Hepatic stellate cell (primary cell): ENCODE data around the gene SLC28A3.
"Not testable (repeated sequence)": the region's sequence is repeated elsewhere in the genome, so short reads cannot be mapped to it uniquely, and the experiment has no call there.

Experiments
- DNase-seq: peaks from one replicate; pipeline ENCODE4 v3.0.0; 2011; ENCODE audit warnings: low spot score

SLC28A3 gene, protein sequence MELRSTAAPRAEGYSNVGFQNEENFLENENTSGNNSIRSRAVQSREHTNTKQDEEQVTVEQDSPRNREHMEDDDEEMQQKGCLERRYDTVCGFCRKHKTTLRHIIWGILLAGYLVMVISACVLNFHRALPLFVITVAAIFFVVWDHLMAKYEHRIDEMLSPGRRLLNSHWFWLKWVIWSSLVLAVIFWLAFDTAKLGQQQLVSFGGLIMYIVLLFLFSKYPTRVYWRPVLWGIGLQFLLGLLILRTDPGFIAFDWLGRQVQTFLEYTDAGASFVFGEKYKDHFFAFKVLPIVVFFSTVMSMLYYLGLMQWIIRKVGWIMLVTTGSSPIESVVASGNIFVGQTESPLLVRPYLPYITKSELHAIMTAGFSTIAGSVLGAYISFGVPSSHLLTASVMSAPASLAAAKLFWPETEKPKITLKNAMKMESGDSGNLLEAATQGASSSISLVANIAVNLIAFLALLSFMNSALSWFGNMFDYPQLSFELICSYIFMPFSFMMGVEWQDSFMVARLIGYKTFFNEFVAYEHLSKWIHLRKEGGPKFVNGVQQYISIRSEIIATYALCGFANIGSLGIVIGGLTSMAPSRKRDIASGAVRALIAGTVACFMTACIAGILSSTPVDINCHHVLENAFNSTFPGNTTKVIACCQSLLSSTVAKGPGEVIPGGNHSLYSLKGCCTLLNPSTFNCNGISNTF

DNA sequence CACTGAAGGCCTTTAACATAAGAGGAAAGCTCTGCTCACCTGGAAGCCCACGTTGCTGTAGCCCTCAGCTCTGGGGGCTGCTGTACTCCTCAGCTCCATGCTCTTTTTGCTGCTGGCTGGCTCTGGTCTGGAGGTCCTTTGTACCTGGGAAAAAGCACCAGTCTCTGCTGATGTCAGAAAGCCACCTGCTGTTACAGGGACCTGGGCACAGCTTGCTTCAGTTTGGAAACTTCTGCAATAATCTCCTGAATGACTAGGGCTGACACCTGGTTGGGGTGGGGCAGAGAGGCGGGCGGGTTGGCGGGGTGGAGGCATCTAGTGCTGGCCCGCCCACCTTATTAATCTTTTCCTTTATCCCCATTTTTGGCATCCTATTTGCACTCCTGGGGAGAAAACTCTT, at the start of gene SLC28A3:
Gene SLC28A3, minus strand, starts transcription at position 224 of the 400 bp plus-strand sequence. Its CDS starts 125 bp downstream, at position 99.
- no peak for DNase-seq

DNA sequence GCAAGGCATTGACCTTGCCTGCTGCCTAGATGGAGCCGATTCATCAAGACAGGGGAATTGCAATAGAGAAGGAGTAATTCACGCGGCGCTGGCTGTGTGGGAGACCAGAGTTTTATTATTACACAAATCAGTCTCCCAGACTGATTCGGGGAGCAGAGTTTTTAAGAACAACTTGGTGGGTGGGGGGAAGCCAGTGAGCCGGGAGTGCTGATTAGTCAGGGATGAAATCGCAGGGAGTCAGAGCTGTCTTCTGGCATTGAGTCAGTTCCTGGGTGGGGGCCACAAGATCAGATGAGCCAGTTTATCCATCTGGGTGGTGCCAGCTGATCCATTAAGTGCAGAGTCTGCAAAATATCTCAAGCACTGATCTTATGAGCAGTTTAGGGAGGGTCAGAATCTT, 49.7 kb upstream of the SLC28A3 start:
- DNase-seq, result not testable (repeated sequence)

GRCh38 chr9:84387821-84388220, 47.3 kb upstream of the SLC28A3 start:
- no peak for DNase-seq

GRCh38 chr9:84386753-84387152, 46.2 kb upstream of the SLC28A3 start:
- no peak for DNase-seq

- DNase-seq, result no peak
These were observed 45.0 kb upstream of the SLC28A3 start for GRCh38 chr9:84385386-84386040.

DNA sequence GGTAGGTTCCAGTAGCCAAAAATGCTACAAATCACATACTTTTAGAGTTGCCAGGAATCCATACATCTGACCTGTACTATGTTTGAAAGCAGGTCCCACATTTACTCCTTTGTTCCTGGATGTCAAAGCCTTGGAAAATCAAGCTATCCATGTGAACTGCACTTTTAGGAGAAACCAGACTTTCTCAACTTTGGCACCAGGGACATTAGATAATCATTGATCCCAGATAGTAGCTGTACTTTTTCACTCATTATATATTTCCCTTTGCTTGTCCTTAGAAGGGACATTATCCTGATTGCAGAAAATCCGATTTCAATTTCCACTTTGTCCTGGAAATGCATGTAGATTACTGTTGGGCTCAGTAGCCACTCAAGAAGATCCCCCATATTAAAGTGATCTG, 44.1 kb upstream of the SLC28A3 start:
- no peak for DNase-seq

DNA sequence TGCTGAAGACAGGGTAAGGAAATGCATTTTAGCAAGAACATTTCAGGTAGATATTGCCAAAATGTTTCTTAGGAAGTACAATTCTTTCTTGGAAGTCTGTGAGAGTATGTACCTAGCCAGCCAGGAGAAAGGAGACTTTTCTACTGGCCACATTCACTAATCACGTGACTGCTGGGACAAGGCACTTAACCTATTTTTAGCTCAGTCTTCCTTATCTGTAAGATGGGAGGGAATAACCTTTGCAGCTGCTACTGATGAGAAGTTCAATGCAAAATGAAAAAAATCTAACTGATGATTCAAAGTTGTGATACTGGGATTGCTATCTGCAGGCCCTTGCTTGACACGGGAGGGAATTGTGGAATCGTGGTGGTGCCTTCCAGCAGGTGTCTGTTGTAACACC, 42.6 kb upstream of the SLC28A3 start:
- no peak for DNase-seq

- no peak for DNase-seq
These were observed 42.2 kb upstream of the SLC28A3 start for GRCh38 chr9:84382720-84383119.

GRCh38 chr9:84381508-84381907, 41.0 kb upstream of the SLC28A3 start:
- DNase-seq, result no peak

DNA sequence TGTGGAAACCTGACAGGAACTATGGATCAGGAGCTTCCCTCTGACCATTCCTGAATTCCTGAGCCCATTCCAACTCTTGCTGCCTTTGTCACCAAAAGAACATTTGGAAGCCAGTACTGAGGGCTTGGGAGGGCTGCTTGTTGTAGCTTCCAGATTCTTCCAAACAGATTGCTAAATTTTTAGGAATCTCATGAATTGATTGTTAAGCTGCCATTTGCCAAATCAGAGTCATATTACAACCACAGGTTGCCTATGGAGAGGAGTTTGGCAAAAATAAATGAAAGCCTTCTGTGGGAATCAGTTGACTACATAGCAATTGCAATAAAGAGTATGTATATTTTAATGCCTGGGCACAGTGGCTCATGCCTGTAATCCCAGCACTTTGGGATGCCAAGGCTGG, 39.2 kb upstream of the SLC28A3 start:
- no peak for DNase-seq

GRCh38 chr9:84375954-84376353, 35.4 kb upstream of the SLC28A3 start:
- no peak for DNase-seq

- no peak for DNase-seq
These were observed 34.0 kb upstream of the SLC28A3 start for GRCh38 chr9:84374516-84374915.

- DNase-seq, result no peak
These were observed 33.5 kb upstream of the SLC28A3 start for GRCh38 chr9:84374013-84374412.

DNA sequence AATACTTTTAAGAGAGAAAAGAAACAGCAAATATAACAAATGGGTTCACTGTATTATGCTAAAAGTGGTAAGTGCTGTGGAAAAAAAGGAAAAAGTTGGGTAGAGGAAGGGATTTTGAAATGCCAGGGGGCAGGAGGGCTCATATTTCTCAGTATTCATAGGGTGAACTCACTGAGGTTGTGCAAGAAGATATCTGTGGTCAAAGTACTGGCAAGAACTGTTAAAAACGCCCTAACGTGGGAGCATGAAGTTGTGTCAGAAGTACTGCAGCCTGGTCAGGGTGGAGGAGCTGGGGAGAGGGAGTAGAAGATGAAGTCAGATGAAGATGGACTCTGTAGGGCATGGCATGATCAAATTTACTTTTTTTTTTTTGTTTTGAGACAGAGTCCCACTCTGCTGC, 31.2 kb upstream of the SLC28A3 start:
- peak; percentile 34 for DNase-seq

GRCh38 chr9:84368601-84369000, 28.0 kb upstream of the SLC28A3 start:
- DNase-seq, result no peak

GRCh38 chr9:84367726-84368125, 27.2 kb upstream of the SLC28A3 start:
- DNase-seq, result not testable (repeated sequence)

DNA sequence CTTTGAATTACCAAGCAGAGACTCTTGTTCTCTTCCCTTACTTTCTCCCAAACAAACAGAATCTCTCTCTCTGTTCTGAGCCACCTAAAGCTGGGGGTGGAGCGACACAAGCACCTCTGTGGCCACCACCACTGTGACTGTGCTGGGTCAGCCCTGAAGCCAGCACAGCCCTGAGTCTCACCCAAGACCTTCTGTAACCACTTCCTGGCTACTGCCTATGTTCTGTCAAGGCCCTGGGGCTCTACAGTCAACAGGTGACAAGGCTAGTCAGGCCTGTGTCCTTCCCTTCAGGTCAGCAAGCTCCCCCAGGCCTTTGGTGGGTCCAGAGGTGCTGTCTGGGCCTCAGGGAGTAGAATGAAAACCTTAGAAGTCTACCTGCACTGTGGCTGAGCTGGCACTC, 26.1 kb upstream of the SLC28A3 start:
- DNase-seq, result no peak

DNA sequence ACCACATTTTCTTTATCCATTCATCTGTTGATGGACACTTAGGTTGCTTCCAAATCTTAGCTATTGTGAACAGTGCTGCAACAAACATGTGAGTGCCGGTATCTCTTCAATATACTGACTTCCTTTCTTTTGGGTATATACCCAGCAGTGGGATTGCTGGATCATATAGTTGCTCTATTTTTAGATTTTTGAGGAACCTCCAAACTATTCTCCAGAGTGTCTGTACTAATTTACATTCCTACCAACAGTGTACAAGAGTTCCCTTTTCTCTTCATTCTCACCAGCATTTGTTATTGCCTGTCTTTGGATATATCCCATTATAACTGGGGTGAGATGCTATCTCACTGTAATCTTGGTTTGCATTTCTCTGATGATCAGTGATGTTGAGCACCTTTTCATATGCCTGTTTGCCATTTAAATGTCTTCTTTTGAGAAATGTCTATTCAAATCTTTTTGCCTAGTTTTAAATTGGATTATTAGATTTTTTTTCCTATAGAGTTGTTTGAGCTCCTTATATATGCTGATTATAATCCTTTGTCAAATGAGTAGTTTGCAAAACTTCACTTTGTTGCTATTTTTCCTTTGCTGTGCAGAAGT, 24.4 kb upstream of the SLC28A3 start:
- not testable (repeated sequence) for DNase-seq

GRCh38 chr9:84361645-84362044, 21.1 kb upstream of the SLC28A3 start:
- DNase-seq, result no peak

GRCh38 chr9:84357275-84357674, 16.7 kb upstream of the SLC28A3 start:
- no peak for DNase-seq

GRCh38 chr9:84354035-84354434, 13.5 kb upstream of the SLC28A3 start:
- no peak for DNase-seq

GRCh38 chr9:84349671-84350070, 9.1 kb upstream of the SLC28A3 start:
- no peak for DNase-seq

DNA sequence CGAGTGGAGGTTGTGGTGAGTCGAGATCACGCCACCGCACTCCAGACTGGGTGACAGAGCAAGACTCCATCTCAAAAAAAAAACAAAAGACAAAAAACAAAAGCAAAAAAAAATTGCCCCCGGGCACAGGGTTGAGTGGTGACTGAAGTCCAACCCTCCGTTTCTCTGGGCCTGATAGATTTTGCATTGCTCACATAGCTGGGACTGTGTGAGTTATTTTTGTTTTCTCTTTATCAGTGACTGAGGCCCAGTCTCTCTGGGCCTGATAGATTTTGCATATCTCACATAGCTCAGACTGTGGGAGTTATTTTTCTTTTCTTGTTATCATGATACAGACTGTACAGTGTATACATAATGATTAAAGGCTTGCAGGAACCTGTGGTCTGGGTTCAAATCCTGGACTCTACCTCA, 2.6 kb upstream of the SLC28A3 start:
- peak; percentile 57 for DNase-seq
